Trophoblast cell (in vitro differentiated cells and primary cell): ENCODE measurements around the gene FRMD5.

Experiments
- DNase-seq, 2 donors: peaks; one replicate each; pipeline ENCODE4 v3.0.0-alpha.2; 2016
- H2AFZ ChIP-seq: 2 replicates; pipeline ENCODE4 v1.6.1; 2013; ENCODE audit warnings: low read length, moderate library complexity, mild to moderate bottlenecking; ENCODE audit not compliant: insufficient read depth, poor library complexity
- H2AK5ac ChIP-seq: 2 replicates; pipeline ENCODE4 v1.6.1; 2013; ENCODE audit warnings: mild to moderate bottlenecking, low read length
- H2BK120ac ChIP-seq: 2 replicates; pipeline ENCODE4 v1.6.1; 2013; ENCODE audit warnings: low read length, mild to moderate bottlenecking, moderate library complexity; ENCODE audit not compliant: insufficient read depth, poor library complexity
- H2BK12ac ChIP-seq: 2 replicates; pipeline ENCODE4 v1.6.1; 2013; ENCODE audit warnings: mild to moderate bottlenecking, low read length, moderate library complexity
- H2BK5ac ChIP-seq: 2 replicates; pipeline ENCODE4 v1.6.1; 2013; ENCODE audit warnings: low read length, low read depth, moderate library complexity, mild to moderate bottlenecking; ENCODE audit not compliant: poor library complexity
- H3K14ac ChIP-seq: 2 replicates; pipeline ENCODE4 v1.6.1; 2013; ENCODE audit warnings: mild to moderate bottlenecking, low read length
- H3K18ac ChIP-seq: 2 replicates; pipeline ENCODE4 v1.6.1; 2013; ENCODE audit warnings: mild to moderate bottlenecking, low read length
- H3K23ac ChIP-seq: 2 replicates; pipeline ENCODE4 v1.6.1; 2013; ENCODE audit warnings: low read length
- H3K27ac ChIP-seq: 2 replicates; pipeline ENCODE4 v1.5.1; 2013; ENCODE audit warnings: low read depth, mild to moderate bottlenecking, inconsistent platforms, low read length, moderate library complexity
- H3K27me3 ChIP-seq: 2 replicates; pipeline ENCODE4 v1.6.1; 2013; ENCODE audit warnings: inconsistent platforms, mild to moderate bottlenecking, low read length, moderate library complexity; ENCODE audit not compliant: insufficient read depth
- H3K36me3 ChIP-seq, 2 experiments: 1 replicate in 1 of 2; 2 replicates in 1 of 2; pipeline ENCODE4 v1.6.1; 2013; ENCODE audit warnings: low read length in 2 of 2, mild to moderate bottlenecking in 2 of 2, moderate library complexity in 1 of 2; ENCODE audit not compliant: insufficient read depth in 2 of 2, control insufficient read depth in 1 of 2
- H3K4ac ChIP-seq: 2 replicates; pipeline ENCODE4 v1.6.1; 2013; ENCODE audit warnings: low read depth, mild to moderate bottlenecking, low read length, moderate library complexity
- H3K4me1 ChIP-seq, 2 experiments: 1 replicate in 1 of 2; 2 replicates in 1 of 2; pipeline ENCODE4 v1.6.1; 2013; ENCODE audit warnings: low read length in 2 of 2, mild to moderate bottlenecking in 2 of 2, moderate library complexity in 1 of 2; ENCODE audit not compliant: insufficient read depth in 2 of 2, control insufficient read depth in 1 of 2
- H3K4me2 ChIP-seq: 2 replicates; pipeline ENCODE4 v1.6.1; 2013; ENCODE audit warnings: inconsistent platforms, mild to moderate bottlenecking, low read length, moderate library complexity
- H3K4me3 ChIP-seq: 2 replicates; pipeline ENCODE4 v1.5.1; 2013; ENCODE audit warnings: mild to moderate bottlenecking, low read depth, low read length, inconsistent platforms
- H3K79me1 ChIP-seq: one replicate; pipeline ENCODE4 v1.6.1; 2013; ENCODE audit warnings: low read length
- H3K79me2 ChIP-seq: 2 replicates; pipeline ENCODE4 v1.6.1; 2013; ENCODE audit warnings: low read length, mild to moderate bottlenecking; ENCODE audit not compliant: control insufficient read depth, insufficient read depth, poor library complexity
- H3K9ac ChIP-seq: 2 replicates; pipeline ENCODE4 v1.6.1; 2013; ENCODE audit warnings: mild to moderate bottlenecking, low read length
- H3K9me3 ChIP-seq: 2 replicates; pipeline ENCODE4 v1.6.1; 2013; ENCODE audit warnings: low read depth, mild to moderate bottlenecking, control low read depth, inconsistent platforms, low read length; ENCODE audit not compliant: insufficient read depth
- H4K12ac ChIP-seq: 2 replicates; pipeline ENCODE4 v1.6.1; 2013; ENCODE audit warnings: low read depth, mild to moderate bottlenecking, low read length, moderate library complexity
- H4K8ac ChIP-seq: 2 replicates; pipeline ENCODE4 v1.6.1; 2013; ENCODE audit warnings: low read depth, mild to moderate bottlenecking, low read length, moderate library complexity
- H4K91ac ChIP-seq: one replicate; pipeline ENCODE4 v1.6.1; 2013; ENCODE audit warnings: low read depth, mild to moderate bottlenecking, low read length, moderate library complexity
- WGBS: extraction: QIAGEN DNeasy Blood & Tissue Kit; methylation state at CpG from one replicate; pipeline ENCODE4 v1.1.7; 2013; ENCODE audit warnings: missing lambda C conversion rate; ENCODE audit not compliant: insufficient read length, insufficient coverage; ENCODE audit errors: extremely low coverage; 5-methylcytosine and 5-hydroxymethylcytosine counted together

The FRMD5 gene

GRCh38 chr15:43923553-43923952 lies 271.5 kb downstream of the FRMD5 start:
- no peak overlapping the region for H3K23ac ChIP-seq
- no peak overlapping the region for H3K14ac ChIP-seq
- H3K36me3 ChIP-seq = no peaks in the 10 kb centered on the region
- no peaks in the 10 kb centered on the region for H3K79me1 ChIP-seq
- no peak overlapping the region for H4K91ac ChIP-seq
- no peak overlapping the region for H4K8ac ChIP-seq
- no peaks in the 10 kb centered on the region for H3K27me3 ChIP-seq
- no peak overlapping the region for H2AFZ ChIP-seq
- no peak overlapping the region for H3K18ac ChIP-seq
- H2BK5ac ChIP-seq = no peak overlapping the region
- H3K79me2 ChIP-seq = no peaks in the 10 kb centered on the region
- WGBS = no CpG with 5 or more reads among the region's 4 CpGs
- H2AK5ac ChIP-seq = no peak overlapping the region
- H3K4me3 ChIP-seq = no peak overlapping the region
- no peak overlapping the region for H3K4me2 ChIP-seq
- no peak overlapping the region for H3K27ac ChIP-seq
- H2BK12ac ChIP-seq = no peak overlapping the region
- no peaks in the 10 kb centered on the region for H3K4me1 ChIP-seq
- H3K9me3 ChIP-seq = no peaks in the 10 kb centered on the region
- no peak overlapping the region for H2BK120ac ChIP-seq
- H3K9ac ChIP-seq = no peak overlapping the region
- H3K4ac ChIP-seq = no peak overlapping the region
- no peak overlapping the region for H4K12ac ChIP-seq
- no peak for DNase-seq

GRCh38 chr15:43922021-43922420 lies 273.1 kb downstream of the FRMD5 start:
- DNase-seq = peak; percentile 24 to 37
- Histone ChIP-seq H3K4me2 (no peak overlapping the region), H3K4me1 (no peaks in the 10 kb centered on the region), H4K12ac (no peak overlapping the region), H3K23ac (no peak overlapping the region), H2AK5ac (no peak overlapping the region), H3K18ac (no peak overlapping the region), H2BK12ac (no peak overlapping the region), H3K14ac (no peak overlapping the region), H2BK5ac (no peak overlapping the region), H3K27me3 (no peaks in the 10 kb centered on the region), H3K9ac (no peak overlapping the region), H3K36me3 (no peaks in the 10 kb centered on the region), H3K79me1 (no peaks in the 10 kb centered on the region), H3K4me3 (no peak overlapping the region), H4K91ac (no peak overlapping the region), H3K9me3 (no peaks in the 10 kb centered on the region), H3K79me2 (no peaks in the 10 kb centered on the region), H3K27ac (no peak overlapping the region), H3K4ac (no peak overlapping the region), H2BK120ac (no peak overlapping the region), H2AFZ (no peak overlapping the region), H4K8ac (no peak overlapping the region)
- WGBS = no CpG with 5 or more reads among the region's 4 CpGs

- Histone ChIP-seq H3K27me3 (no peaks in the 10 kb centered on the region), H3K36me3 (no peaks in the 10 kb centered on the region), H3K79me2 (no peaks in the 10 kb centered on the region), H3K4me2 (no peak overlapping the region), H3K4me3 (peak overlapping the region; percentile 12), H3K23ac (no peak overlapping the region), H2AK5ac (no peak overlapping the region), H3K27ac (no peak overlapping the region), H4K8ac (no peak overlapping the region), H2AFZ (no peak overlapping the region), H3K18ac (no peak overlapping the region), H3K14ac (no peak overlapping the region), H4K91ac (no peak overlapping the region), H2BK120ac (no peak overlapping the region), H2BK12ac (no peak overlapping the region), H3K9me3 (no peaks in the 10 kb centered on the region), H3K79me1 (no peaks in the 10 kb centered on the region), H2BK5ac (no peak overlapping the region), H4K12ac (no peak overlapping the region), H3K4me1 (peaks cover 0 to 3% of the 10 kb centered on the region in 2 experiments), H3K9ac (no peak overlapping the region), H3K4ac (no peak overlapping the region)
- no CpG with 5 or more reads among the region's 6 CpGs for WGBS
- DNase-seq = no peak
Measured at GRCh38 chr15:43920815-43921214, 274.3 kb downstream of the FRMD5 start.

- Histone ChIP-seq H3K14ac (no peak overlapping the region), H3K4me1 (peaks cover 0 to 3% of the 10 kb centered on the region in 2 experiments), H4K91ac (no peak overlapping the region), H3K9ac (no peak overlapping the region), H2BK12ac (no peak overlapping the region), H3K36me3 (no peaks in the 10 kb centered on the region), H3K4me3 (no peak overlapping the region), H3K23ac (no peak overlapping the region), H3K4ac (no peak overlapping the region), H3K27me3 (no peaks in the 10 kb centered on the region), H3K79me1 (no peaks in the 10 kb centered on the region), H2BK120ac (no peak overlapping the region), H3K18ac (no peak overlapping the region), H2BK5ac (no peak overlapping the region), H4K12ac (no peak overlapping the region), H3K9me3 (no peaks in the 10 kb centered on the region), H2AK5ac (no peak overlapping the region), H3K79me2 (no peaks in the 10 kb centered on the region), H3K4me2 (no peak overlapping the region), H3K27ac (no peak overlapping the region), H2AFZ (no peak overlapping the region), H4K8ac (no peak overlapping the region)
- DNase-seq = no peak
- WGBS = no CpG with 5 or more reads among the region's 2 CpGs
Measured at GRCh38 chr15:43920254-43920600, 274.8 kb downstream of the FRMD5 start.
